ENCODE data around the gene DPP9.
"Not testable (repeated sequence)": the region's sequence is repeated elsewhere in the genome, so short reads cannot be mapped to it uniquely, and the experiment has no call there.

DPP9 gene

DNA sequence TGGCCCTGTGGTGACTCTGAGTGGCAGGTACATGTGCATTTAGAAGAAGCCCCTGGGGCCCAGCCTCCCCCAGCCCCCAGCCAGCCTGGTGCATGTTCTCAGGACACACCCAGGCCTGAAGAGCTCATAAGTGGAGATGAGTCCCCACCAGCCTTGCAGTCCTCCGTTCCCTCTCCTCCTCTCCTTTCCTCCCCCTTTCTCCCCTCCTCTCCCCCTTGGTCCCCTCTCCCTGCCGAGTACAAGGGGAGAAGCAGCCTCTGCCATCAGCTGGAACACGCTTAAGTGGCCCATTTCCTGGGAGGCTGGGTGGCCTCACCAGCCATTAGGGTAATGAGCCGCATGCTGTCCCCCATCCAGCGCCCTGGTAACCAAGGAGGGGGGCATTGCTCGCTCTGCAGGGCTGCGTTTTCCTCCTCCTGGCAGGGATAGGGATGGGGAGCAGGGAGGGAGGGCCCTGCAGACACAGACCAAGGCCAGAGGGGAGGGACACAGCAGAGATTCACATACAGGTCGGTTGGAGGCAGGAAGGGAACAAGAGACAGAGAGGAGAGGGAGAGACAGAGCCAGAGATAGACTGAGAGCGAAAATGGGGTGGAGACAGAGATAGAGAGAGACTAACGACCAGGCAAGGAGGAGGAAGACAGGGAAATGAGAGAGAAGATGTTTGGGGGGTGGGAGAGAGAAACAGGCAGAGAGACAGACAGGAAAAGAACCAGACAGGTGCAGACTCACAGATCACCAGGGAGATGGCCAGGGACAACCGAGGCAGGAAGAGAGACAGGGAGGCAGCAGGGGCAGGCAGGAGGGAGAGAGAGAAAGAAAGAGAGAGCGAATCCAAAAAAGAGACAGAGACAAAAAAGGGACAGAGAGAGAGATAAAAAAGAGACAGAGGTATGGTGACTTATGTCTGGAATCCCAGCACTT is 19.3 kb upstream of the DPP9 start:
- no peak overlapping the region for H3K4me3 ChIP-seq (ENCODE audit: low read length)
- no peak for DNase-seq (ENCODE audit: low read depth, low spot score)

- no peak for DNase-seq (ENCODE audit: low read depth, low spot score)
- no peak overlapping the region for H3K4me3 ChIP-seq (ENCODE audit: low read length)
Measured at GRCh38 chr19:4740092-4740491, 16.4 kb upstream of the DPP9 start.

DNA sequence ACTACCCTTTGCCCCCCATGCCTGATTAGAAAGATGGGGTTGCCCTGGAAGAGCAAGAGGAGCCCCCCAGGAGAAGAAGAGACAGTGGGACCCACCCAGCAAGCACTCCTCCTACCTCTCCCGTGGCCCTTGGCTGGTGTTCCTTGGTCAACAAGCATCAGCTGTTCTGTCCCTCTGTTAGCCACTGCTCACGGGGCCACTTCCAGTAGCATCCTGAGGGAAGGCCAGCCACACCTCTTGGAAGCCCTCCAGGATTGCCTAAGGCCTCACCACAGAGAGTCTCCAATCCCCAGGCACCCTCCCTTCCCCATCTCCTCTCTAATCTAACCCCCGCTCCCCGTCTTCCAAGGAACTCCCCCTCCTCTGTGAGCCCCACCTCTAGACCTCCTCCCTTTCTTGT is 15.1 kb upstream of the DPP9 start:
- DNase-seq (ENCODE audit: low read depth, low spot score) = no peak
- H3K4me3 ChIP-seq (ENCODE audit: low read length) = no peak overlapping the region

DNA sequence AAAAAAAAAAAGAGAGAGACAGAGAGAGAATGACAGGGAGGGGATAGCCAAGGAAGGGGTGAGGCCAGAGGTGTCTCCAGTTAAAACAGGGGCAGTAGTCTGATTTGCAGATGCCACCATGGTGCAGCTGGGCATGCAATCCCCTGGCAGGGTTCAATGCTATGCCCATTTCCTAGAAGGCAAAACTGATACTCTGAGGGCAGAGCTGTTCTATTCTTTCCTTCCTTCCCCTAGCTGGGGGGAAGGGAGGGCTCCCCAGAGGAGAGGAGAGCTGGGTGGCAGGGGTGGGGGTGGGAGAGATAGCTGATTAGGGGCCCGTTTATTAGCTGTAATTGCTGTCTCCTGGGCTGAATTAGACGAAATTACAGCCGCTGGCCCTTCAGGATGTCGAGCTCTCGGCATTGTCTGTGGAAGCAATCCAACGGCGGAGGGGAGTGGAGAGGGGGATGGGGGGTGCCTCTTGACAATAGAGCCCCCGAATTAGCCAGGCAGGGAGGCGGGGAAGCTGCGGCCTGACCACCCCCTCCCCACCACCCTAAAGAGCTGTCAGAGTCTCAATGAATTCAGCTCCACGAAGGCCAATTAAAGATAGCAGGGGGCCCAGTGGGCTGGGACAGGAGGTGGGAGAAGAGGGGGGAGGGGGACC is 14.4 kb upstream of the DPP9 start:
- DNase-seq (ENCODE audit: low read depth, low spot score) = no peak
- H3K4me3 ChIP-seq (ENCODE audit: low read length) = no peak overlapping the region

DNA sequence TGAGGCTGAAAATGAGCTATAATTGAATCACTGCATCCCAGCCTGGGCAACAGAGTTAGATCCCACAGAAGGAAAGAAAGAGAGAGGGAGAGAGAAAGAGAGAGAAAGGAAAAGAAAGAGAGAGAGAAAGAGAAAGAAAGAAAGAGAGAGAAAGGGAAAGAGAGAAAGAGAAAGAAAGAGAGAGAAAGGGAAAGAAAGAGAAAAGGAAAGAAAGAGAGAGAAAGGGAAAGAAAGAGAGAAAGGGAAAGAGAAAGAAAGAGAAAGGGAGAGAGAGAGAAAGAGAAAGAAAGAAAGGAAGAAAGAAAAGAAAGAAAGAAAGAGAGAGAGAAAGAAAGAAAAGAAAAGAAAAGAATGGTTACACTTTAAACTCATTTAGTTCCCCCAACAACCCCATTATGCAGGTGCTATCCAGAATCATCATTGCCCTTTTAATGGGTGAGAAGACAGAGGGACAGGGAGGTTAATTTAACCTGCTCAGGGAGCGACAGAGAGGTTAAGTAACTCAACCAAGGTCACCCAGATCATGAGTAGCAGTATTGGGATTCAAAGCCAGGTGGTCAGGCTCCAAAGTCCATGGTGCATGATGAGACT is 10.2 kb upstream of the DPP9 start:
- H3K4me3 ChIP-seq (ENCODE audit: low read length) = no peak overlapping the region
- DNase-seq (ENCODE audit: low read depth, low spot score) = no peak

- no peak overlapping the region for H3K4me3 ChIP-seq (ENCODE audit: low read length)
- DNase-seq (ENCODE audit: low read depth, low spot score) = peak; percentile 54
Measured at GRCh38 chr19:4732680-4733114, 9.1 kb upstream of the DPP9 start.

DNA sequence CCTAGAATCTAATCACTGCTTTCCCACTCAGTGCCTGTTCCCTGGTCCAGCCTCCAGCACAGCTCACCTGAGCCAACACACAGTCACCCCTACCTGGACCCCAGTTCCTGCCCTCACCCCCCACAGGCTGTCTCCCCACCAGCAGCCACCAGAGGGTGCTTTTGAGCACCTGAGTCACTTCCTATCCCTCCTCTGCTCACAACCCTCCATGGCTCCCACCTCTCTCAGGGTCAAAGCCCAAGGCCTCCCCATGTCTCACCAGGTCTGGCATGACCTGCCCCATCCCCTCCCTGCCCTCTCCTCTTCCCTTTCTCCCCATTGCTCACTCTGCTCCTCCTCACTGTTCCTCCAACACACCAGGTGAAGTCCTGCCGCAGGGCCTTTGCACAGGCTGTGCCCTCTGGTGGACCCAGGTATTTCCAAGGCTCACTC is 7.1 kb upstream of the DPP9 start:
- no peak for DNase-seq (ENCODE audit: low read depth, low spot score)
- no peak overlapping the region for H3K4me3 ChIP-seq (ENCODE audit: low read length)

- no peak overlapping the region for H3K4me3 ChIP-seq (ENCODE audit: low read length)
- no peak for DNase-seq (ENCODE audit: low read depth, low spot score)
Measured at GRCh38 chr19:4728871-4729270, 5.2 kb upstream of the DPP9 start.

GRCh38 chr19:4722671-4723594 is 709 bp downstream of the DPP9 start:
- H3K4me3 ChIP-seq (ENCODE audit: low read length) = peak overlapping the region; percentile 99
- peak; percentile 25 for DNase-seq (ENCODE audit: low read depth, low spot score)

- no peak overlapping the region for H3K4me3 ChIP-seq (ENCODE audit: low read length)
- no peak for DNase-seq (ENCODE audit: low read depth, low spot score)
Measured at GRCh38 chr19:4721196-4721595, 2.4 kb downstream of the DPP9 start.

GRCh38 chr19:4720037-4720700 is 3.5 kb downstream of the DPP9 start:
- DNase-seq (ENCODE audit: low read depth, low spot score) = no peak
- H3K4me3 ChIP-seq (ENCODE audit: low read length) = no peak overlapping the region

DNA sequence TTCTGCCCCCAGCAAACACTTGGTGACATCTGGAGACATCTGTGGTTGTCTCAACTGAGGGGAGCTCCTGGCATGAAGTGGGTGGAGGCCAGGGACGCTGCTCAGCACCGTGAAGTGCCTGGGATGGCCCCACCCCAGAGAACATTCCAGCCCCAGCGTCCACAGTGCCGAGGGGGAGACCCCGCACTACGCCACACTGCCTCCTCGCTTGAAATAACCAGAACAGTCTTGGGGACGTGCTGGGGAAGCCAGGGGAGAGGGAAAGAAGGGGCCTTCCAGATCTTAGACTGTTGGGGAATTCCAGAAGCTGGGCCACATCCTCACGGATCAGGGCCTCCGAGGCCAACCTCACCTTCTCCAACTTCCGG is 4.2 kb downstream of the DPP9 start:
- no peak for DNase-seq (ENCODE audit: low read depth, low spot score)
- no peak overlapping the region for H3K4me3 ChIP-seq (ENCODE audit: low read length)

DNA sequence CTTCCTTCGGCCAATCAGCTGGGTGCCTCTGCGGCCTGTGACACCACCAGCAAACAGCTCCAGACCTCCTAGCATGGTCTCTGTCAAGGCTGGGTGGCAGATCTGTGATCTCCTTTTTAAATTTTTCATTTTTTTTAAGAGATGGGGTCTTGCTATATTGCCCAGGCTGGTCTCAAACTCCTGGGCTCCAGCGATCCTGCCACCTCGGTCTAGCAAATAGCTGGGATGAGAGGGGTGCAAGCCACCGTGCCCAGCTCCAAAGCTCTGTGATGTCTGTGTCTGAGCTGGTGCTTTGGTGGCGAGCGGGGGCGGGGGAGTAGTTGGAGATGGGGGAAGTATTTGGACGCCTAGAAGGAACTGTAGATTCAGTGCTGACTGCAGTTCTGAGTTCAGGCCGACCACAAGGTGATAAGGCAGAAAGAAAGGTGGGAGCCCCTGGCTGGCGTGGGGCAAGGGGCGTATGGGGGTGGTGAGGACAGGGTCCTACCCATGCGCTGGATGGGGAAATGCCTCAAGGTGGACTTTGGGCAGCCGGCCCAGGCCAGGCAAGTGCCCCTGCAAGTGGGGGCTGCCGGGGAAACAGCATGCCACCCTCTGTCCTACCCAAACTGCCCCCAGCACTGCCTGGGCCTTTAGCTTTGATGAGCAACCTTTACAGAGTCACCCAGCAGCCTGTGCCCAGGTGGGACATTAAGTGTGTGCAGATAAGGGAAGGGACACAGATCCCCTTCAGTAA is 5.5 kb downstream of the DPP9 start:
- no peak for DNase-seq (ENCODE audit: low read depth, low spot score)
- no peak overlapping the region for H3K4me3 ChIP-seq (ENCODE audit: low read length)

DNA sequence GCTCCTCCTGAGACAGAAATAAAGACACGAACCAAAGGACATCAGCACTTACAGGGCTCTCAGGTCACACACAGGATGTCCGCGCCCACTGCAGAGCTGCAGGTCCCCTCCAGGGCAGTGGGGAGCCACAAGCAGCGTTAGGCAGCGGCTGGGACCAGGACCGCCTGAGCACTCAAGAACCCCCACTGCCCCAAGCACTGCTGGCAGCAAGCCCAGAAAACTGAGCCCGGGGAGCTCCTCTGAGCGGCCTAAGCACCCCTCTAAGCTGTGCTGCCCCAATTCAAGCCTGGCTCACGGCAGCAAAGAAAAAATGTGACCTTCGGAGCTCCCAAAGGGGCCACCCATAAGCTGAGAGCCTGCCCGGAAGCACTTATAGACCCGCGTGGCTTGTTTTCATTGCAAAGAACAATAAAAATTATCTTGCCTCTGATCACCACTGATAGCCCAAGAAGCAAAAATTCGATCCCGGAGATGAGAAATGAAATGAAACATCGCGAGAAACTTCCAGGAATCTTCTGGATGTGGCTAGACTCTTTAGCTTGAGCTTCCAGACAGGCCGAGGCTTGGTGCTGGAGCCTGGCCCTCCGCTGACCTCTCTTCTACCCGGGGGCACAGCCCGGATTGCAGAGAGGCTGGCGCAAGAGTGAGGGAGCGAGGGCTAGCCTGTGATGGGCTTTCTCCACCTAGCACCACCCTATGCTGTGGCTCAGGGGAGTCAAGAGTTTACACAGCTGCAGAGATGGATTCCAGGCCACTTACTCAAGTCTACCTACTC is 6.3 kb downstream of the DPP9 start:
- no peak overlapping the region for H3K4me3 ChIP-seq (ENCODE audit: low read length)
- no peak for DNase-seq (ENCODE audit: low read depth, low spot score)

DNA sequence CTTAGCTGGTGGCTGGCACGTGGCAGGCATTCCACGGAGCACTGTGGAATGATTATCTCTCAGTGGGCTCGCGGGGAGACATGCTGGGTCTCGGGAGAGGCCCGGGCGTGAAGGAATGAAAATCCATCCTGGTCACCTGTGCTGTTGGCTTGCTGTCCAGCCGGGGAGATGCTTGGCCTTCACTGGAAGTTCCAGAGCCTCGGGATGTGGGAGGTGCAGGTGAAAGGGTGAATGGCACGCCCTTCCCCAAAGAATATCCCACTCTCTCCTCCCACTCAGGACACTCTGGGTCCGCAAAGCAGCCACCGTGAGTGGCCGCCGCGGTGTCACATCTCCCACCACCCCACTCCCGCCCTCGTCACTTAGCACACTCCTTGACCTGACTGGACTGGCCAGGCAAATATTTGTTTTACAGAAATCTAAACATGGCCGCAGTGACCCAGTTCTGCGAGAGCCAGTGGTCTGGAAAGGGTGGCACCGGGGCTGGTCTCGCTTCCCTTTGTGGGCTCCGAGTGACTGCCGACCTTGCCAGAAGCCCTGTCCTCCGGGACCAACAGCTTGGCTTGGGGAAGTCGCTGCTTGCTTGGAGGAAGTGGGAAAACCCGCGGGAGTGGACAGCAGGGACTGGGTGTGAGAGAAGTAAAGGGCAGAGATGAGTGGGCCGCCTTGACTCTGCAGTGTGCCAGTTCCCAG is 8.0 kb downstream of the DPP9 start:
- no peak overlapping the region for H3K4me3 ChIP-seq (ENCODE audit: low read length)
- no peak for DNase-seq (ENCODE audit: low read depth, low spot score)

- not testable (repeated sequence) for DNase-seq (ENCODE audit: low read depth, low spot score); H3K4me3 ChIP-seq (ENCODE audit: low read length)
Measured at GRCh38 chr19:4715178-4715528, 8.5 kb downstream of the DPP9 start.

DNA sequence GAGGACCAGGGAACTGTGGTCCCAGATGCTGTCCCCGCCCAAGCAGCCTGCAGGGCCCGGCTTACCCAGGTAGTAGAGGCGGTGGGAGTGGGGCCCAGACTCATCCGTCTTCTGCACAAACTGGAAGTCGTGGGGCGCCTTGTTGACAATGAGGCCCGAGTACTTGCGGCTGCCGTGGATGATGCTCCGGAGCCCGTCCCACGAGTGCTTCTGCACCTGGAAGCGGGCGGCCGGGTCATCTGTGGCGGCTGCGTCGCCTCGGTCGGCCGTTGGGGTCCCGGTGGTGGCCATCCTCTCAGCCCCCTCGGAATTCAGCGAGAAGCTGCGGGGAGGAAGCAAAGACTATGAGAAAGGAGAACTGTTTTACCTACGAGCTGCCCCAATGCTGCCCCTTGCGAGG is 9.6 kb downstream of the DPP9 start:
- no peak for DNase-seq (ENCODE audit: low read depth, low spot score)
- no peak overlapping the region for H3K4me3 ChIP-seq (ENCODE audit: low read length)
